ENCODE measurements around the gene SCGB1D4.
"Not testable (repeated sequence)": the region's sequence is repeated elsewhere in the genome, so short reads cannot be mapped to it uniquely, and the experiment has no call there.

GRCh38 chr11:62336949-62337302 is 38.1 kb upstream of the SCGB1D4 start:
- TF ChIP-seq POLR2A, CTCF (IDR thresholded peaks at IDR 0.05): not testable (repeated sequence)
